Breast epithelium (tissue), 3 donors: Measurements from ENCODE around the gene CTIF.

ENCODE experiments used
- CTCF ChIP-seq, 3 donors: fragments of 450-650 bp; IDR thresholded peaks; one replicate each; pipeline ENCODE4 v1.5.1; 2016 to 2017; ENCODE audit warnings: antibody characterized with exemption in 3 of 3, mild to moderate bottlenecking in 3 of 3, moderate library complexity in 3 of 3
- POLR2A ChIP-seq: fragments of 450-650 bp; IDR thresholded peaks from one replicate; pipeline ENCODE4 v1.6.1; 2016; ENCODE audit warnings: antibody characterized with exemption, mild to moderate bottlenecking, moderate library complexity
- POLR2AphosphoS5 ChIP-seq, 3 donors: sonication (generic); formaldehyde crosslinking; IDR thresholded peaks; one replicate each; pipeline ENCODE4 v1.6.1; 2017; ENCODE audit warnings: antibody characterized with exemption in 3 of 3

DNA sequence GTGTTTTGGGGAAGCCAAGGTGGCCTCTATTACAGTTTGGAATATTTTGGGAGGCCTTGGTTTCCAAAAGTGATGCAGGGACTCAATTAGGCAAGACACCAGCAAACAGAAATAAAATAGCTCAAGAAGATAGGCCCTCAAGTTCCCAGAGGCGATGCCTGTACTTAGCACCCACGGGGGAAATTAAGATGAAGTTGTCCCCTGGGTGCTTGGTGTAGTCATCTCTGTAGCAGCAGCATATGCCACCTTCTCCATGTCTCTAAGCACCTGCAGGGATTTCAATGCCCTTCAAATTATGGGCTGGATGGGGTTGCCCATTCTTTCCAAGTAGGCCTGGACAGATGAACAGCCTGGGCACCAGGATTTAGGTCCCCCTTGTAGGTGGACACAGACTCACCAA is 185.0 kb downstream of the CTIF start:
- TF ChIP-seq CTCF (IDR thresholded peaks at IDR 0.05) (no peak), POLR2AphosphoS5 (IDR thresholded peaks at IDR 0.05) (no peak), POLR2A (no peak)
